HG02588 (cell line): ENCODE measurements around the gene DCST1.

ENCODE experiments used
- ATAC-seq: cut with Tn5 transposase; IDR thresholded peaks from one replicate; pipeline ENCODE4 v1.9.1; 2021; ENCODE audit warnings: mild to moderate bottlenecking, moderate library complexity; ENCODE audit not compliant: unreplicated experiment

Gene DCST1

GRCh38 chr1:155051342-155051776 is 17.7 kb downstream of the DCST1 start:
- peak; percentile 7 for ATAC-seq

GRCh38 chr1:155051777-155052398 is 18.3 kb downstream of the DCST1 start:
- no peak for ATAC-seq

- no peak for ATAC-seq
These were observed 19.1 kb downstream of the DCST1 start for GRCh38 chr1:155052439-155053395.

GRCh38 chr1:155053531-155054105 is 20.0 kb downstream of the DCST1 start:
- no peak for ATAC-seq

GRCh38 chr1:155057104-155057503 is 23.5 kb downstream of the DCST1 start:
- no peak for ATAC-seq

GRCh38 chr1:155057788-155058211 is 24.2 kb downstream of the DCST1 start:
- no peak for ATAC-seq

GRCh38 chr1:155060736-155061135 is 27.1 kb downstream of the DCST1 start:
- no peak for ATAC-seq

GRCh38 chr1:155061381-155062150 is 27.9 kb downstream of the DCST1 start:
- ATAC-seq, result peak; percentile 41

GRCh38 chr1:155062151-155062686 is 28.6 kb downstream of the DCST1 start:
- no peak for ATAC-seq

- no peak for ATAC-seq
These were observed 29.2 kb downstream of the DCST1 start for GRCh38 chr1:155062702-155063411.

- ATAC-seq, result no peak
These were observed 30.0 kb downstream of the DCST1 start, which contains the start of gene EFNA4 for GRCh38 chr1:155063550-155064110. EFNA4 (plus strand) TSS chr1:155063740; CDS start chr1:155063824, 84 bp downstream.

- ATAC-seq, result no peak
These were observed 30.6 kb downstream of the DCST1 start for GRCh38 chr1:155064111-155064831.

- no peak for ATAC-seq
These were observed 31.3 kb downstream of the DCST1 start for GRCh38 chr1:155064832-155065429.

- ATAC-seq, result no peak
These were observed 33.2 kb downstream of the DCST1 start for GRCh38 chr1:155066777-155067176.

- ATAC-seq, result no peak
These were observed 35.0 kb downstream of the DCST1 start for GRCh38 chr1:155068599-155068998.

- ATAC-seq, result no peak
These were observed 36.0 kb downstream of the DCST1 start for GRCh38 chr1:155069551-155070157.

- no peak for ATAC-seq
These were observed 36.6 kb downstream of the DCST1 start for GRCh38 chr1:155070158-155070621.
